ENCODE measurements around the gene CCL13. TPM values are rescaled to one million over a fixed set of nuclear protein-coding genes. Genes with fewer than 3 reads are reported as not detected.

CCL13 gene
- total RNA-seq, 1 donor from 2014 or later = not detected

GRCh38 chr17:34400301-34400931 is 44.1 kb downstream of the CCL13 start:
- H3K36me3 Mint-ChIP-seq (ENCODE audit: low read depth) = no peaks in the 10 kb centered on the region
- H3K9me3 Mint-ChIP-seq = no peaks in the 10 kb centered on the region
- peaks cover 32% of the 10 kb centered on the region for H3K4me1 Mint-ChIP-seq
- intact Hi-C loops (cut with micrococcal nuclease) = no loop called here
- ChIA-PET POLR2A (no interaction called here), CTCF (interaction anchor here (1.7 kb wide), 1 partner anchor 20 kb away, joined by 10 read pairs; no protein-coding TSS in a partner anchor)
- no peak for ATAC-seq (ENCODE audit: low read depth)
- no peak for DNase-seq
- no peak overlapping the region for H3K4me3 Mint-ChIP-seq
- H3K27ac Mint-ChIP-seq = no peak overlapping the region
- H3K27me3 Mint-ChIP-seq = no peaks in the 10 kb centered on the region
- TF ChIP-seq, protein P1, sequence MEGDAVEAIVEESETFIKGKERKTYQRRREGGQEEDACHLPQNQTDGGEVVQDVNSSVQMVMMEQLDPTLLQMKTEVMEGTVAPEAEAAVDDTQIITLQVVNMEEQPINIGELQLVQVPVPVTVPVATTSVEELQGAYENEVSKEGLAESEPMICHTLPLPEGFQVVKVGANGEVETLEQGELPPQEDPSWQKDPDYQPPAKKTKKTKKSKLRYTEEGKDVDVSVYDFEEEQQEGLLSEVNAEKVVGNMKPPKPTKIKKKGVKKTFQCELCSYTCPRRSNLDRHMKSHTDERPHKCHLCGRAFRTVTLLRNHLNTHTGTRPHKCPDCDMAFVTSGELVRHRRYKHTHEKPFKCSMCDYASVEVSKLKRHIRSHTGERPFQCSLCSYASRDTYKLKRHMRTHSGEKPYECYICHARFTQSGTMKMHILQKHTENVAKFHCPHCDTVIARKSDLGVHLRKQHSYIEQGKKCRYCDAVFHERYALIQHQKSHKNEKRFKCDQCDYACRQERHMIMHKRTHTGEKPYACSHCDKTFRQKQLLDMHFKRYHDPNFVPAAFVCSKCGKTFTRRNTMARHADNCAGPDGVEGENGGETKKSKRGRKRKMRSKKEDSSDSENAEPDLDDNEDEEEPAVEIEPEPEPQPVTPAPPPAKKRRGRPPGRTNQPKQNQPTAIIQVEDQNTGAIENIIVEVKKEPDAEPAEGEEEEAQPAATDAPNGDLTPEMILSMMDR (IDR thresholded peaks at IDR 0.05) = no peak

- no peaks in the 10 kb centered on the region for H3K36me3 Mint-ChIP-seq (ENCODE audit: low read depth)
- ATAC-seq (ENCODE audit: low read depth) = no peak
- ChIA-PET CTCF (no interaction called here), POLR2A (no interaction called here)
- no peak overlapping the region for H3K4me3 Mint-ChIP-seq
- H3K27me3 Mint-ChIP-seq = no peaks in the 10 kb centered on the region
- H3K4me1 Mint-ChIP-seq = peaks cover 32% of the 10 kb centered on the region
- no peaks in the 10 kb centered on the region for H3K9me3 Mint-ChIP-seq
- intact Hi-C loops (cut with micrococcal nuclease) = no loop called here
- DNase-seq = no peak
- H3K27ac Mint-ChIP-seq = no peak overlapping the region
- TF ChIP-seq, protein P1 (IDR thresholded peaks at IDR 0.05) = no peak
These were observed 44.9 kb downstream of the CCL13 start for GRCh38 chr17:34401165-34401564.

DNA sequence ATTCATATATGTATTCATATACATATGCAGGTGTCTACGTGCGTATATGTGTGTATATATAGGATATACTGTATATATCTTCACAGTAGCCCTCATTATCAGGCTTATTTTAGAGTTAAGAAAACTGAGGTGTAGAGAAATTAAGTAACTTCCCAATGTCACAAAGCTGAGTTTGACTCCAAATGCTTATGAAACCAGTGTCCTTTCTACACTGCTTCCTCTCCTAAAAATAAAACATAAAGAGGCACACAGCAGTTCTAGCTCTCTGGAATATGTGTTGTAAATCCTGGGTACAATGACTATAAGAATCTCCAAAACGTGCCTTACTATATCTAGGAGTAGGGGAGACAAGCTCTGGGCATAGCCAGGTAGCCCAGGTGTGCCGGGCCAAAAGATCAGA is 46.7 kb downstream of the CCL13 start:
- no peaks in the 10 kb centered on the region for H3K36me3 Mint-ChIP-seq (ENCODE audit: low read depth)
- no peaks in the 10 kb centered on the region for H3K9me3 Mint-ChIP-seq
- ATAC-seq (ENCODE audit: low read depth) (no peak), DNase-seq (no peak)
- ChIA-PET CTCF (interaction anchor here (1.4 kb wide), 1 partner anchor 20 kb away, joined by 4 read pairs; no protein-coding TSS in a partner anchor), POLR2A (no interaction called here)
- intact Hi-C loops (cut with micrococcal nuclease) = no loop called here
- peaks cover 6% of the 10 kb centered on the region for H3K27me3 Mint-ChIP-seq
- H3K4me3 Mint-ChIP-seq = no peak overlapping the region
- TF ChIP-seq, protein P1 (IDR thresholded peaks at IDR 0.05) = no peak
- peaks cover 29% of the 10 kb centered on the region for H3K4me1 Mint-ChIP-seq
- no peak overlapping the region for H3K27ac Mint-ChIP-seq

DNA sequence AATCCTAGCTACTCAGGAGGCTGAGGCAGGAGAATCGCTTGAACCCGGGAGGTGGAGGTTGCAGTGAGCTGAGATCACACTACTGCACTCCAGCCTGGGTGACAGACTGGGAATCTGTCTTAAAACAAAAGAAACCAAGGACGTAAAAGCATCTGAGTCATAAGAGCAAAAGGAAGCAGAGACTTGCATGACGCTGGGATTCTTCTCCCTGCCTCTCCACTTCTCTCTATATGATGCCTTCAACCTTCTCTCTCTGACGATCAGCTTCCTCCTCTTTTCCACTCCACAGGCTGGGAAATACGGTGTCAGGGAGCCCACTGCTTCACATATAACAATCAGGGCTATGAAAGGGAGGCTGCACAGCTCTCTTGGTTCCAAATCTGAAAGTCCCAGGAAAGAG is 49.9 kb downstream of the CCL13 start:
- ATAC-seq (ENCODE audit: low read depth) (no peak), DNase-seq (no peak)
- Mint-ChIP-seq H3K9me3 (no peaks in the 10 kb centered on the region), H3K27me3 (peaks cover 12% of the 10 kb centered on the region), H3K36me3 (ENCODE audit: low read depth) (no peaks in the 10 kb centered on the region), H3K27ac (no peak overlapping the region), H3K4me3 (no peak overlapping the region), H3K4me1 (no peaks in the 10 kb centered on the region)
- intact Hi-C loops (cut with micrococcal nuclease) = no loop called here
- TF ChIP-seq, protein P1 (IDR thresholded peaks at IDR 0.05) = no peak
- CTCF ChIA-PET = interaction anchor here (2.6 kb wide), 1 partner anchor 14 kb away, joined by 6 read pairs; no protein-coding TSS in a partner anchor
- POLR2A ChIA-PET = no interaction called here

Other genes with a start within 250 kb of the CCL13 start
- gene CCL2, start 101.2 kb upstream of the CCL13 start, total RNA-seq = 1.5 and 2.1 TPM in 2 replicates
- gene CCL7, start 86.3 kb upstream of the CCL13 start, total RNA-seq = not detected in 2 replicates
- not detected in 2 replicates for gene CCL11, start 70.7 kb upstream of the CCL13 start, total RNA-seq
- not detected in 2 replicates for gene CCL8, start 37.0 kb upstream of the CCL13 start, total RNA-seq
- not detected in 2 replicates for gene CCL1, start 6.8 kb downstream of the CCL13 start, total RNA-seq
- not detected in 2 replicates for gene TMEM132E, start 223.1 kb downstream of the CCL13 start, total RNA-seq